WTC11 (cell line): Measurements from ENCODE around the gene NDUFA1. TPM values are rescaled to one million over a fixed set of nuclear protein-coding genes. Genes with fewer than 3 reads are reported as not detected.

Experiments
- ATAC-seq: fragments of 200-7000 bp; cut with Tn5 transposase; 2 replicates; pipeline ENCODE4 v1.10.0; 2021; ENCODE audit warnings: mild to moderate bottlenecking, moderate library complexity
- CTCF ChIA-PET: fragments of 300-600 bp; sonication (Branson Sonifier 250); formaldehyde crosslinking; loops from one replicate; lab custom pipeline; 2021; ENCODE audit warnings: antibody characterized with exemption; lab: Charles Lee
- POLR2A ChIA-PET: fragments of 350-600 bp; sonication (Branson Sonifier 250); formaldehyde crosslinking; loops from one replicate; lab custom pipeline; 2021; ENCODE audit warnings: antibody characterized with exemption; lab: Charles Lee
- DNase-seq: peaks from one replicate; pipeline ENCODE4 v3.0.0; 2021; ENCODE audit warnings: low spot score
- H3K27ac Mint-ChIP-seq: 2 replicates; pipeline ENCODE4 v1.8.0; 2021; ENCODE audit warnings: mixed read lengths
- H3K27me3 Mint-ChIP-seq: 2 replicates; pipeline ENCODE4 v1.8.0; 2021; ENCODE audit warnings: low read depth, mild to moderate bottlenecking, moderate library complexity, mixed read lengths
- H3K36me3 Mint-ChIP-seq: 2 replicates; pipeline ENCODE4 v1.8.0; 2021; ENCODE audit warnings: mixed read lengths
- H3K4me1 Mint-ChIP-seq: 2 replicates; pipeline ENCODE4 v1.8.0; 2022; ENCODE audit warnings: mixed read lengths
- H3K4me3 Mint-ChIP-seq: 2 replicates; pipeline ENCODE4 v1.8.0; 2021; ENCODE audit warnings: mild to moderate bottlenecking, moderate library complexity, mixed read lengths
- H3K9me3 Mint-ChIP-seq: 2 replicates; pipeline ENCODE4 v1.8.0; 2021; ENCODE audit warnings: mixed read lengths
- AFF4 ChIP-seq: sonication (generic); formaldehyde crosslinking; IDR thresholded peaks from 2 replicates; pipeline ENCODE4 v1.8.1; 2023; ENCODE audit warnings: mild to moderate bottlenecking, missing genetic modification reagents, borderline replicate concordance
- ATF1 ChIP-seq: sonication (generic); formaldehyde crosslinking; IDR thresholded peaks from 2 replicates; pipeline ENCODE4 v1.8.1; 2023; ENCODE audit warnings: mild to moderate bottlenecking, moderate library complexity, missing genetic modification reagents
- CDX4 ChIP-seq: fragments of 250-450 bp; sonication (Bioruptor Pico); IDR thresholded peaks from 2 replicates; pipeline ENCODE4 v1.9.0; 2021; ENCODE audit warnings: moderate library complexity, mild to moderate bottlenecking, inconsistent platforms, borderline replicate concordance
- CREB1 ChIP-seq: sonication (generic); formaldehyde crosslinking; IDR thresholded peaks from 2 replicates; pipeline ENCODE4 v1.8.0; 2023; ENCODE audit warnings: mild to moderate bottlenecking, missing genetic modification reagents
- ELF4 ChIP-seq: sonication (generic); formaldehyde crosslinking; IDR thresholded peaks from 2 replicates; pipeline ENCODE4 v1.8.1; 2022; ENCODE audit warnings: low read depth, mild to moderate bottlenecking, moderate library complexity, missing genetic modification reagents
- EMX1 ChIP-seq: fragments of 250-450 bp; sonication (Bioruptor Pico); IDR thresholded peaks from 2 replicates; pipeline ENCODE4 v1.8.0; 2021; ENCODE audit warnings: mild to moderate bottlenecking
- ESRRA ChIP-seq: sonication (generic); formaldehyde crosslinking; IDR thresholded peaks from 2 replicates; pipeline ENCODE4 v1.8.1; 2022; ENCODE audit warnings: mild to moderate bottlenecking, missing genetic modification reagents, borderline replicate concordance
- ETV6 ChIP-seq: sonication (generic); formaldehyde crosslinking; IDR thresholded peaks from 2 replicates; pipeline ENCODE4 v1.8.1; 2022; ENCODE audit warnings: mild to moderate bottlenecking, missing genetic modification reagents
- GABPB1 ChIP-seq: sonication (generic); formaldehyde crosslinking; IDR thresholded peaks from 2 replicates; pipeline ENCODE4 v1.8.1; 2023; ENCODE audit warnings: mild to moderate bottlenecking, missing genetic modification reagents
- GRHL2 ChIP-seq: fragments of 250-450 bp; sonication (Bioruptor Pico); IDR thresholded peaks from 2 replicates; pipeline ENCODE4 v1.8.0; 2022; ENCODE audit warnings: mild to moderate bottlenecking, moderate library complexity; ENCODE audit not compliant: insufficient replicate concordance, severe bottlenecking
- GTF2I ChIP-seq: fragments of 250-450 bp; sonication (Bioruptor Pico); conservative IDR thresholded peaks from 2 replicates; pipeline ENCODE4 v1.4.0; 2021; ENCODE audit warnings: mild to moderate bottlenecking
- HMGXB4 ChIP-seq: sonication (generic); formaldehyde crosslinking; IDR thresholded peaks from 2 replicates; pipeline ENCODE4 v1.8.1; 2023; ENCODE audit warnings: mild to moderate bottlenecking, moderate library complexity, missing genetic modification reagents
- MYBL2 ChIP-seq: sonication (generic); formaldehyde crosslinking; IDR thresholded peaks from 2 replicates; pipeline ENCODE4 v1.8.1; 2023; ENCODE audit warnings: mild to moderate bottlenecking, moderate library complexity, missing genetic modification reagents
- PRDM15 ChIP-seq: sonication (generic); formaldehyde crosslinking; IDR thresholded peaks from 2 replicates; pipeline ENCODE4 v1.8.0; 2022; ENCODE audit warnings: missing genetic modification reagents
- PREB ChIP-seq: sonication (generic); formaldehyde crosslinking; IDR thresholded peaks from 2 replicates; pipeline ENCODE4 v1.8.1; 2022; ENCODE audit warnings: mild to moderate bottlenecking, missing genetic modification reagents, moderate library complexity, borderline replicate concordance
- TEAD4 ChIP-seq: sonication (generic); formaldehyde crosslinking; IDR thresholded peaks from 2 replicates; pipeline ENCODE4 v1.8.0; 2022; ENCODE audit warnings: mild to moderate bottlenecking, missing genetic modification reagents
- ZNF425 ChIP-seq: fragments of 250-450 bp; sonication (Bioruptor Pico); conservative IDR thresholded peaks from 2 replicates; pipeline ENCODE4 v1.9.0; 2021; ENCODE audit warnings: mild to moderate bottlenecking
- total RNA-seq: library from RNA; stranded (reverse); gene quantifications from 3 replicates; pipeline ENCODE4 v1.2.3, GENCODE V29; 2021

NDUFA1 gene
- total RNA-seq, 1 experiment from 2014 or later: 84.3 TPM

- no peak for TF ChIP-seq AFF4 (CRISPR knock-in tag)
- TF ChIP-seq, all 79 proteins: peak for 0
Measured at GRCh38 chrX:119828446-119828845, 43.2 kb upstream of the NDUFA1 start (continued).

DNA sequence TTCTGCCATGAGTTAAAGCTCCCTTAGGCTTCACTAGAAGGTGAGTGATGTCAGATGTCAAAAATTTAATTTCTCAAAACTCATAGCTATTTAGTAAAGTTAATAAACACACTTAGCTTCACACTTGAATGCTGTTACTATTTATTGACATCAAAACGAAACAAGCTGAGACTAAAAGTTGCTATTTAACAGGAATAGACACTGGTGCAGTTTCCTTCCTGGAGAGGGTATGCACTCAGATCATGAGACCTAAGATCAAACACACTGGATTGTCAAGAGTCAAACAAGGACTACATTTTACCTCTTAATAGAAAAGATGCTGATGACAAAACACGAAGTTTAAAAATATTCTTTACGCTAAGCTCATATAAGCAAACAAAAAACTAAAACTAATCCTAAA, 37.7 kb upstream of the NDUFA1 start:
- no peaks in the 10 kb centered on the region for H3K4me1 Mint-ChIP-seq
- ChIA-PET CTCF (no interaction called here), POLR2A (no interaction called here)
- peaks cover 6% of the 10 kb centered on the region for H3K9me3 Mint-ChIP-seq
- no peaks in the 10 kb centered on the region for H3K27me3 Mint-ChIP-seq
- H3K36me3 Mint-ChIP-seq: peaks cover 67% of the 10 kb centered on the region
- DNase-seq (no peak), ATAC-seq (no peak)
- H3K4me3 Mint-ChIP-seq: no peak overlapping the region
- no peak overlapping the region for H3K27ac Mint-ChIP-seq
- TF ChIP-seq HMGXB4: no peak
- no peak for TF ChIP-seq GRHL2 (CRISPR knock-in tag)
- no peak for TF ChIP-seq CREB1 (CRISPR knock-in tag)
- TF ChIP-seq GABPB1 (CRISPR knock-in tag): no peak
- no peak for TF ChIP-seq ESRRA
- no peak for TF ChIP-seq GTF2I
- no peak for TF ChIP-seq PREB (CRISPR knock-in tag)
- TF ChIP-seq ATF1 (CRISPR knock-in tag): no peak
- TF ChIP-seq EMX1 (CRISPR knock-in tag): no peak
- TF ChIP-seq AFF4 (CRISPR knock-in tag): no peak
- TF ChIP-seq CDX4 (CRISPR knock-in tag): no peak
- TF ChIP-seq MYBL2: no peak
- no peak for TF ChIP-seq PRDM15
- no peak for TF ChIP-seq ETV6 (CRISPR knock-in tag)
- no peak for TF ChIP-seq ZNF425 (CRISPR knock-in tag)
- no peak for TF ChIP-seq ELF4 (CRISPR knock-in tag)
- no peak for TF ChIP-seq TEAD4 (CRISPR knock-in tag)
- TF ChIP-seq, all 79 proteins: peak for 0
